HPDE6-E6E7 (cell line): Measurements from ENCODE around the gene MYH14.
"Not testable (repeated sequence)": the region's sequence is repeated elsewhere in the genome, so short reads cannot be mapped to it uniquely, and the experiment has no call there.

ENCODE experiments used
- DNase-seq: peaks from one replicate; pipeline ENCODE4 v3.0.0; 2011; ENCODE audit warnings: missing footprints; ENCODE audit errors: extremely low spot score

MYH14 gene

GRCh38 chr19:50331221-50331993 lies 128.0 kb downstream of the MYH14 start:
- no peak for DNase-seq

GRCh38 chr19:50331994-50332243 lies 128.5 kb downstream of the MYH14 start:
- no peak for DNase-seq

- DNase-seq, result no peak
These were observed 129.0 kb downstream of the MYH14 start for GRCh38 chr19:50332244-50333038.

GRCh38 chr19:50333235-50333736 lies 129.9 kb downstream of the MYH14 start:
- peak; percentile 36 for DNase-seq

GRCh38 chr19:50333737-50334617 lies 130.6 kb downstream of the MYH14 start:
- DNase-seq, result peak; percentile 80

- DNase-seq, result no peak
These were observed 131.5 kb downstream of the MYH14 start for GRCh38 chr19:50334741-50335421.

- DNase-seq, result not testable (repeated sequence)
These were observed 133.6 kb downstream of the MYH14 start for GRCh38 chr19:50337031-50337430.

GRCh38 chr19:50340331-50340730 lies 136.9 kb downstream of the MYH14 start:
- DNase-seq, result no peak

- DNase-seq, result no peak
These were observed 137.7 kb downstream of the MYH14 start for GRCh38 chr19:50341091-50341564.

- DNase-seq, result no peak
These were observed 141.4 kb downstream of the MYH14 start for GRCh38 chr19:50344661-50345318.

GRCh38 chr19:50347089-50347581 lies 143.7 kb downstream of the MYH14 start:
- not testable (repeated sequence) for DNase-seq

- no peak for DNase-seq
These were observed 146.0 kb downstream of the MYH14 start for GRCh38 chr19:50349277-50350057.

- no peak for DNase-seq
These were observed 148.8 kb downstream of the MYH14 start for GRCh38 chr19:50352242-50352641.

GRCh38 chr19:50353487-50353880 lies 150.1 kb downstream of the MYH14 start:
- not testable (repeated sequence) for DNase-seq

GRCh38 chr19:50356691-50357177 lies 153.3 kb downstream of the MYH14 start:
- no peak for DNase-seq

GRCh38 chr19:50357178-50358100 lies 154.0 kb downstream of the MYH14 start:
- DNase-seq, result no peak

- DNase-seq, result no peak
These were observed 155.3 kb downstream of the MYH14 start for GRCh38 chr19:50358483-50359327.
